HEK293T (cell line): Measurements from ENCODE around the gene MAP3K14.

Source experiments
- CTCF ChIA-PET: fragments of 350-600 bp; formaldehyde crosslinking; extraction: SDS; loops from one replicate; lab custom pipeline; 2021; ENCODE audit warnings: antibody characterized with exemption, inconsistent platforms; lab: Yijun Ruan, JAX
- POLR2A ChIA-PET: fragments of 350-600 bp; formaldehyde crosslinking; extraction: SDS; loops from one replicate; lab custom pipeline; 2020; ENCODE audit warnings: antibody characterized with exemption, inconsistent platforms; lab: Yijun Ruan, JAX
- DNase-seq: peaks from one replicate; pipeline ENCODE4 v3.0.0; 2012; ENCODE audit warnings: mixed read lengths; ENCODE audit errors: extremely low spot score
- ARNT ChIP-seq: fragments of 450-650 bp; IDR thresholded peaks from 2 replicates; pipeline ENCODE4 v1.6.1; 2017; ENCODE audit warnings: mild to moderate bottlenecking
- BHLHE40 ChIP-seq: fragments of 450-650 bp; IDR thresholded peaks from 2 replicates; pipeline ENCODE4 v1.6.1; 2016; ENCODE audit warnings: mild to moderate bottlenecking, moderate library complexity, borderline replicate concordance
- CTBP1 ChIP-seq: fragments of 450-650 bp; IDR thresholded peaks from 2 replicates; pipeline ENCODE4 v1.6.1; 2016; ENCODE audit warnings: borderline replicate concordance
- ELF4 ChIP-seq: fragments of 450-650 bp; IDR thresholded peaks from 2 replicates; pipeline ENCODE4 v1.6.1; 2017; ENCODE audit warnings: antibody characterized with exemption
- FOXA1 ChIP-seq: fragments of 450-650 bp; IDR thresholded peaks from 2 replicates; pipeline ENCODE4 v1.6.1; 2016; ENCODE audit warnings: mild to moderate bottlenecking
- FOXK2 ChIP-seq: fragments of 450-650 bp; IDR thresholded peaks from 2 replicates; pipeline ENCODE4 v1.6.1; 2016; ENCODE audit warnings: mild to moderate bottlenecking
- FOXM1 ChIP-seq: fragments of 450-650 bp; IDR thresholded peaks from 2 replicates; pipeline ENCODE4 v1.6.1; 2017; ENCODE audit warnings: mild to moderate bottlenecking, borderline replicate concordance
- HDGF ChIP-seq: fragments of 450-650 bp; IDR thresholded peaks from 2 replicates; pipeline ENCODE4 v1.6.1; 2017; ENCODE audit warnings: antibody characterized with exemption, borderline replicate concordance
- L3MBTL2 ChIP-seq: fragments of 450-650 bp; conservative IDR thresholded peaks from 2 replicates; pipeline ENCODE4 v1.6.1; 2016; ENCODE audit warnings: mild to moderate bottlenecking
- LEF1 ChIP-seq: fragments of 450-650 bp; IDR thresholded peaks from 2 replicates; pipeline ENCODE4 v1.6.1; 2017; ENCODE audit warnings: mild to moderate bottlenecking, borderline replicate concordance
- NFRKB ChIP-seq: fragments of 450-650 bp; IDR thresholded peaks from 2 replicates; pipeline ENCODE4 v1.6.1; 2016; ENCODE audit warnings: mild to moderate bottlenecking, moderate library complexity
- SP1 ChIP-seq: fragments of 450-650 bp; IDR thresholded peaks from 2 replicates; pipeline ENCODE4 v1.6.1; 2017
- SUZ12 ChIP-seq: fragments of 450-650 bp; IDR thresholded peaks from 2 replicates; pipeline ENCODE4 v1.6.1; 2016; ENCODE audit warnings: mild to moderate bottlenecking
- TARDBP ChIP-seq: fragments of 450-650 bp; IDR thresholded peaks from 2 replicates; pipeline ENCODE4 v1.6.1; 2016
- ZNF384 ChIP-seq: fragments of 450-650 bp; IDR thresholded peaks from 2 replicates; pipeline ENCODE4 v1.6.1; 2016
- TF ChIP-seq, protein P1 (sequence below): fragments of 450-650 bp; IDR thresholded peaks from 2 replicates; pipeline ENCODE4 v1.6.1; 2016

MAP3K14 gene

DNA sequence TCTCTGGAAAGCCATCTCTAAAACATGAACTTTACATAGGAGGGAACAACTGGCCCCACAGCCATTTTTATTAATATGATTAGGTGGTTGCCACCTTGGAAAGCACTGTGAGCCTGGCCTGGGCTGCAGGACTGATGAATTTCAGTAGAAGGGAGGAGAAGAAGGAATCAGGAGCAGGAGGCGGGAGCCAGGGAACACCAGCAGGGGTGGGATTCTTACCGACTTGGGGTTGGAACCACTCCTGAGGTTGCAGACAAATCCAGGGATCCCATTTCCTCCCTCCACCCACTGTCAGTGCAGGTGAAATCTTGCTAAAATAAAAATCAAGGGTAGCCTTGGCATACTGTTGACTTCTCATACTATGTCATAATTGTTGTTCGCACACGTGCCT is 16.9 kb upstream of the MAP3K14 start:
- CTCF ChIA-PET, result no interaction called here
- DNase-seq, result no peak
- TF ChIP-seq SUZ12 (no peak), FOXK2 (no peak), TARDBP (no peak), ARNT (no peak), BHLHE40 (no peak), ZNF384 (no peak), NFRKB (no peak), LEF1 (no peak), CTBP1 (no peak)
- TF ChIP-seq, protein P1, sequence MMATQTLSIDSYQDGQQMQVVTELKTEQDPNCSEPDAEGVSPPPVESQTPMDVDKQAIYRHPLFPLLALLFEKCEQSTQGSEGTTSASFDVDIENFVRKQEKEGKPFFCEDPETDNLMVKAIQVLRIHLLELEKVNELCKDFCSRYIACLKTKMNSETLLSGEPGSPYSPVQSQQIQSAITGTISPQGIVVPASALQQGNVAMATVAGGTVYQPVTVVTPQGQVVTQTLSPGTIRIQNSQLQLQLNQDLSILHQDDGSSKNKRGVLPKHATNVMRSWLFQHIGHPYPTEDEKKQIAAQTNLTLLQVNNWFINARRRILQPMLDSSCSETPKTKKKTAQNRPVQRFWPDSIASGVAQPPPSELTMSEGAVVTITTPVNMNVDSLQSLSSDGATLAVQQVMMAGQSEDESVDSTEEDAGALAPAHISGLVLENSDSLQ, result no peak
- POLR2A ChIA-PET, result interaction anchor here (0.8 to 1.2 kb wide), 2 partner anchors 8 to 18 kb away, joined by 3 read pairs; no protein-coding TSS in a partner anchor

DNA sequence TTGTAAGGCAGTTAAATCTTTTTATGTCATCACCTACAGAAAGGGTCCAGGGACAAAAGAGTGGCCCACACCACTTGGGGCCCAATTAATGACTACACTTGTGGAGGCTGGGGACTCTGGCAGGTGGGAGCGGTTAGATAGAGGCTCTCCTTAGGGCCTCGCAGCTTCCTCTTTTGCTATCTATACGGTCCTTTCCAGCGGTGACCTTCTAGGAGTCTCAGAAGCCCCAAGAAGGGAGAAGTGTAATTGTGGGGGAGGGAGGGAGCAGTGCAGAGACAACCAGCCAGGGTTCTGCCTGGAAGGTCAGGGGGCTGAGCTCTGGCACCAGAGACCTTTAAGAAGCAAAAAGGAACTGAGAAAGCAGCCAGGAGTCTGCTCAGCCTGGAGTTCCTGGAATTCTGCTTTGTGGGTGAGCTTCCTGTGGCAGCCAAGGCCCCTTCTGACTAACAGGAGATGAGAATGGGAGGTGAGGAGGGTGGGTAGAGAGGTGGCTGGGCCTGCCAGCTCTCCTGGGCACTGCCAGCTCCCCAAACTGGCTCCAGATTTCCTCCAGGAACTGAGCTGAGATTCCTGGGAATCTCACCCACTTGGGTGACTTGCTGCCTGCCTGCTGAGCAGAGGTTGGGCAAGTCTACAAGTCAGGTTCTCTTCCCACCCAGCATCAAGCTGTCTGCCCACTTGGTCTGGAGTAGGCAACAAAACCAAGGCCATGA is 16.3 kb upstream of the MAP3K14 start:
- no peak for TF ChIP-seq SUZ12
- no peak for TF ChIP-seq FOXA1
- no peak for TF ChIP-seq CTBP1
- TF ChIP-seq ZNF384, result no peak
- TF ChIP-seq FOXK2, result no peak
- TF ChIP-seq ELF4, result no peak
- TF ChIP-seq, protein P1, result no peak
- no peak for TF ChIP-seq ARNT
- no peak for TF ChIP-seq HDGF
- TF ChIP-seq LEF1, result no peak
- no peak for TF ChIP-seq BHLHE40
- no peak for TF ChIP-seq SP1
- TF ChIP-seq TARDBP, result no peak
- TF ChIP-seq FOXM1, result no peak
- TF ChIP-seq L3MBTL2, result no peak
- TF ChIP-seq NFRKB, result no peak
- CTCF ChIA-PET, result no interaction called here
- DNase-seq, result no peak
- POLR2A ChIA-PET, result interaction anchor here (0.8 to 1.2 kb wide), 2 partner anchors 9 to 17 kb away, joined by 3 read pairs; no protein-coding TSS in a partner anchor

DNA sequence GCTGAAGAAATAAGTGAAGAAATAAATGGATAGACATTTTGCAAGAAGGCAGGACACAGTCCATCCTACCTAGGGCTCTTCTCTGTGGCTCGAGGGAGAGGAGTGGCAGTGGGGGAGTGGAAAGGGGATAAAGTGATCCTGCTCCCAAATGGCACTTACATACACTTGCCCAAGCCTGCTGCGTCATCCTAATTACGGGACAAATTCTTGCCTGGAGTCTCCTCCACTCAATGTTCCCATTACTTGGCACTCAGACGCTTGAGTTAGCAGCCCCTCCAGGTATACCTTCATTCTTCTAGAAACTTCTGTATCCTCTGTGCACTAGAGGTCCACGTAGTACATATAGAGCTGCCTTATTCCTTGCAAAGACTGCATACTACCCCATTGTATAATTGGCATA is 15.7 kb upstream of the MAP3K14 start:
- TF ChIP-seq FOXK2 (no peak), TARDBP (no peak), LEF1 (no peak), ARNT (no peak), FOXM1 (no peak)
- TF ChIP-seq, protein P1, result no peak
- CTCF ChIA-PET, result no interaction called here
- POLR2A ChIA-PET, result no interaction called here
- no peak for DNase-seq

DNA sequence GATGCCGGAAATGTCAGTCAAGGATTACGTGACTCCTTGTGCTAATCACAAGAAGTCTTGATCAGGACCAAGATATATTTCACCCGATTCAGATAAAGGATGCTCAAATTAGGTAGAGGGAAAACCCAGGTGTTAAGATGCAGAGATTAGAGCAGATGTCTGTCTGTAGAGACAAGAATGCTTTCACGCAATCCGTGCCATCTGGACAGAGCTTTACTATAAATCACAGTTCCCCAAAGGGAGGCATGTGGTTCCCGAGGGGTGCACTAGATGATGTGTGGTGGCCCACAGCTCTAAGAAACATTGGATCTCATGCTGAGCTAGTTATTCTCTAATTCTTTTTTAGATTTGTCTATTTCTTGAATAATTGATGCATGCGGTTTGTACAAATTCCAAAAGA is 9.8 kb upstream of the MAP3K14 start:
- ChIA-PET POLR2A (interaction anchor here (1.7 to 2.4 kb wide), 2 partner anchors 10 to 18 kb away, joined by 7 to 13 read pairs; partner anchors contain the start of gene MAP3K14), CTCF (no interaction called here)
- no peak for DNase-seq
- TF ChIP-seq ELF4 (no peak), ARNT (no peak), SUZ12 (no peak), NFRKB (no peak), TARDBP (no peak), FOXA1 (no peak)

DNA sequence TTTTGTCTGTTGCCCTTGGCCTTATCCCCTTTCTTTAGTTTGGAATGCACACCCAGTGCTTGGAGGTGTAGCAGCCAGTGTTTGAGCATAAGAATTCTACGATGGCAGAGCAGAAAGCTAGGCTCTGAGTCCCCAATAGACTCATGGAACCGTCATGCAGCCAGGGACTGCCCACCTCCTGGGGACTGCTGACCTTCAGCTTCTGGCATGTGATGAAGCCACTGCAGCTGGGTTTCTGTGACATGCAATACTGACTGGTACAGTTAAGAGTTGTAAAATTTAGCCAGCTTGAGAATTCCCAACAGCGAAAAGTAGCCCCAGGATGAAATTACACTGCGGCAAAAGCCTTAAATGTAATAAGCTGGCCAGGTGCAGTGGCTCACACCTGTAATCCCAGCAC is 9.0 kb upstream of the MAP3K14 start:
- TF ChIP-seq HDGF, result no peak
- ChIA-PET POLR2A (interaction anchor here (1.7 to 2.4 kb wide), 2 partner anchors 9 to 19 kb away, joined by 7 to 13 read pairs; partner anchors contain the start of gene MAP3K14), CTCF (interaction anchor here (0.7 to 0.9 kb wide), 2 partner anchors 13 to 1803 kb away, joined by 3 read pairs; no protein-coding TSS in a partner anchor)
- no peak for DNase-seq

DNA sequence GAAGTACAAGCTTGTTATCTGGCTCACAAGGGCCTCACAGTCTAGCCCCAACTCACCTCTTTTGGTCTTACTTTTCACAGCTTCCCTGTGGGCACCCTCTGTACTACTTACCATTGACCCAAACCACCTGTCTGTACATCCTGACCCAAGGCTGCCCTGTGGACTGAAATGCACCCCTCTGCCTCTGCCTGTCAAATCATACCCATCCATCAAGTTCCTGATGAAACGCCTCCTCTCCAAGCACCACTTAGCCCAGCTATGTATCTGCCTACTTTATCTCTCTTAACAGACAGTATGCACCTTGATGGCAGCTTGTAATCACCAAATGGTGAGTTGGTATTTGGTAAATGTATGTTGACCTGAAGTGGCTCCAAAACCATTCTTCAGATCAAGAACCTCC is 7.5 kb upstream of the MAP3K14 start:
- DNase-seq, result no peak
- CTCF ChIA-PET, result no interaction called here
- TF ChIP-seq L3MBTL2, result no peak
- no peak for TF ChIP-seq SUZ12
- POLR2A ChIA-PET, result interaction anchor here (1.0 to 1.3 kb wide), 2 partner anchors 14 to 47 kb away, joined by 3 read pairs; no protein-coding TSS in a partner anchor

DNA sequence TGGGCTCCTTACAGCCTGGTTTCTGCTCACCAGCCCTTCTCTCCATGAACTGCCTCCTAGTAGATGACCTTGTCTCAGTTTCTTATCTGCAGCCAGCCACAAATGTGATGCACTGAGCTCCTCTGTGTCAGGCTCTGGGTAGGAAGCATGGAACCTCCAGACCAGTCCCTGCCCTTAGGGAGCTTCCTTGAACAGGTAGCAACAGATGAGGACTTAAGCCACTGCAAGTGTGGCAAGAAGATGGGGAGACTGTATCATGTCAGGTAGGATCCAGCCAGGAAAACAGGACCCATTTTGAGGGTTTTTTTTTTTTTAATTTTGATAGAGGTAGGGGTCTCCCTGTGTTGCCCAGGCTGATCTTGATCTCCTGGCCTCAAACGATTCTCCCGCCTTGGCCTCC is 5.3 kb upstream of the MAP3K14 start:
- ChIA-PET POLR2A (interaction anchor here (1.5 kb wide), 1 partner anchor 51 kb away, joined by 3 read pairs; no protein-coding TSS in a partner anchor), CTCF (interaction anchor here (0.6 kb wide), 1 partner anchor 373 kb away, joined by 3 read pairs; no protein-coding TSS in a partner anchor)
- TF ChIP-seq ELF4, result no peak
- no peak for TF ChIP-seq BHLHE40
- no peak for DNase-seq
